Keratinocyte (primary cell): ENCODE data around the gene SEZ6. TPM values are rescaled to one million over a fixed set of nuclear protein-coding genes. Genes with fewer than 3 reads are reported as not detected.

ENCODE experiments used
- DNase-seq: peaks from one replicate; pipeline ENCODE4 v3.0.0-alpha.2; 2011; ENCODE audit warnings: low read depth, missing footprints, low spot score
- FAIRE-seq: peaks from 2 replicates; lab custom pipeline; 2011; peaks lifted over from hg19 to GRCh38; lab: Jason Lieb, UNC
- H2AFZ ChIP-seq: 2 replicates; pipeline ENCODE4 v1.6.0; 2012; ENCODE audit warnings: low read length, control low read depth, inconsistent platforms; ENCODE audit not compliant: control insufficient read depth
- H3K27ac ChIP-seq: 2 replicates; pipeline ENCODE4 v1.5.1; 2011; ENCODE audit warnings: low read length; ENCODE audit not compliant: control insufficient read depth, insufficient read depth
- H3K27me3 ChIP-seq: 3 replicates; pipeline ENCODE4 v1.6.0; 2011; ENCODE audit warnings: low read length; ENCODE audit not compliant: control insufficient read depth, insufficient read depth; ENCODE audit errors: extremely low read depth
- H3K36me3 ChIP-seq, 2 experiments: 2 replicates in 1 of 2; 3 replicates in 1 of 2; pipeline ENCODE4 v1.5.1; 2011; ENCODE audit warnings: low read length in 2 of 2, mild to moderate bottlenecking in 1 of 2; ENCODE audit not compliant: control insufficient read depth in 2 of 2, insufficient read depth in 2 of 2; ENCODE audit errors: extremely low read depth in 1 of 2
- H3K4me1 ChIP-seq: 3 replicates; pipeline ENCODE4 v1.5.1; 2011; ENCODE audit warnings: low read length; ENCODE audit not compliant: control insufficient read depth, insufficient read depth; ENCODE audit errors: extremely low read depth
- H3K4me2 ChIP-seq: 3 replicates; pipeline ENCODE4 v1.6.0; 2011; ENCODE audit warnings: low read depth, low read length; ENCODE audit not compliant: control insufficient read depth, insufficient read depth; ENCODE audit errors: extremely low read depth
- H3K4me3 ChIP-seq, 3 experiments: fragments of 200-600 bp in 1 of 3; sonication (generic) in 1 of 3; 2 replicates in 2 of 3; 3 replicates in 1 of 3; pipeline ENCODE4 v1.5.1; 2011 to 2016; ENCODE audit warnings: low read length in 3 of 3, mild to moderate bottlenecking in 3 of 3, control low read depth in 2 of 3, inconsistent platforms in 1 of 3, low read depth in 1 of 3, mixed read lengths in 1 of 3, mixed run types in 1 of 3, moderate library complexity in 1 of 3; ENCODE audit not compliant: control insufficient read depth in 2 of 3, insufficient read depth in 2 of 3; ENCODE audit errors: extremely low read depth in 1 of 3
- H3K79me2 ChIP-seq: 2 replicates; pipeline ENCODE4 v1.6.0; 2012; ENCODE audit warnings: low read length; ENCODE audit not compliant: control insufficient read depth, insufficient read depth
- H3K9ac ChIP-seq: 3 replicates; pipeline ENCODE4 v1.6.0; 2011; ENCODE audit warnings: low read length; ENCODE audit not compliant: control insufficient read depth, insufficient read depth; ENCODE audit errors: extremely low read depth
- H3K9me1 ChIP-seq: 3 replicates; pipeline ENCODE4 v1.6.0; 2011; ENCODE audit warnings: low read length; ENCODE audit not compliant: control insufficient read depth, insufficient read depth; ENCODE audit errors: extremely low read depth
- H3K9me3 ChIP-seq: 2 replicates; pipeline ENCODE4 v1.5.1; 2012; ENCODE audit warnings: low read depth, low read length; ENCODE audit not compliant: control insufficient read depth
- H4K20me1 ChIP-seq: 3 replicates; pipeline ENCODE4 v1.6.0; 2011; ENCODE audit warnings: low read length; ENCODE audit not compliant: control insufficient read depth, insufficient read depth; ENCODE audit errors: extremely low read depth
- CTCF ChIP-seq, 3 experiments: IDR thresholded peaks in 1 of 3; conservative IDR thresholded peaks in 1 of 3; optimal IDR thresholded peaks in 1 of 3; 2 replicates in 2 of 3; 3 replicates in 1 of 3; pipeline versions ENCODE3 to v1.5.1; 2011; ENCODE audit warnings: low read length in 3 of 3, mild to moderate bottlenecking in 3 of 3, moderate library complexity in 2 of 3, control low read depth in 1 of 3, inconsistent platforms in 1 of 3; ENCODE audit not compliant: insufficient read depth in 2 of 3; ENCODE audit errors: extremely low read depth in 1 of 3
- EZH2 ChIP-seq: IDR thresholded peaks from one replicate; pipeline ENCODE4 v1.6.1; 2012; ENCODE audit warnings: inconsistent platforms, mild to moderate bottlenecking, low read length, moderate library complexity
- dilution Hi-C: fragments of 300-500 bp; cut with MboI; formaldehyde crosslinking; loops from one replicate; pipeline ENCODE4 v1.7.0; 2020; ENCODE audit warnings: low sequenced_read_pairs; ENCODE audit not compliant: extremely low pct_ligation_motif_present
- polyA plus RNA-seq, 5 experiments: library from polyadenylated mRNA; depleted of rRNA in 3 of 5; stranded (reverse) in 3 of 5; stranded (forward) in 1 of 5; unstranded in 1 of 5; fragments of >200 nt; gene quantifications; 1 replicate in 1 of 5; 2 replicates in 3 of 5; 3 replicates in 1 of 5; pipeline versions ENCODE4 v1.2.1 to v1.2.3, GENCODE V29; 2011 to 2012; ENCODE audit warnings: missing spikeins in 2 of 5, low read depth in 1 of 5, low replicate concordance in 1 of 5

Gene SEZ6
- polyA plus RNA-seq, 1 donor (not counting 4 experiments of a cell fraction or from before 2014, with no cell fraction given), result not detected

DNA sequence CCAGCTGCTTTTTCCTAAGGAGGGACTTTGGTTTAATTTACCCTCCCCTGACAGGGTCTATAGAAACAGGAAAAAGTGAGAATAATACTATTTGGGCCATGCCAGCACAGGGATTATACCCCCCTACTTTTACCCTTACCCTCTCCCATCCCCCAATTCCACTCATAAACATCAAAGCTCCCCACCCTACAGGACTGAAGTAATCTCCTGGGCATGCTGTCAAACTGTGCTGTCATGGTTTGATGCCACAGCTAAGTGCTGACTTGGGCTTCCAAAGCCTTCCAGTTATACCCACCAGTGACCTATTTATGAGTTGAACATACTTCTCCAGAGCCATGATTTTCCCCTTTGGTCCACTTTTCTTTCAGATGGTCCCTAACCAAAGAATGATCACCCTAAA lies 67.3 kb downstream of the SEZ6 start:
- dilution Hi-C loops, result no loop called here
- peaks cover 4% of the 10 kb centered on the region for H4K20me1 ChIP-seq
- H3K36me3 ChIP-seq, result peaks cover 5 to 8% of the 10 kb centered on the region in 2 experiments
- no peaks in the 10 kb centered on the region for H3K4me1 ChIP-seq
- no peak overlapping the region for H3K4me3 ChIP-seq
- FAIRE-seq (no peak), DNase-seq (no peak)
- H3K27ac ChIP-seq, result no peak overlapping the region
- no peak overlapping the region for H3K9ac ChIP-seq
- no peak overlapping the region for H2AFZ ChIP-seq
- TF ChIP-seq EZH2 (no peak), CTCF (optimal IDR thresholded peaks at IDR 0.05 in 1 of 3, IDR thresholded peaks at IDR 0.05 in 1 of 3, conservative IDR thresholded peaks at IDR 0.05 in 1 of 3; ENCODE audit: extremely low read depth in 1 of 3, insufficient read depth in 2 of 3, low read length in 3 of 3) (no peak)
- no peaks in the 10 kb centered on the region for H3K27me3 ChIP-seq
- peaks cover 87% of the 10 kb centered on the region for H3K79me2 ChIP-seq
- no peaks in the 10 kb centered on the region for H3K9me1 ChIP-seq
- H3K4me2 ChIP-seq, result no peak overlapping the region
- no peaks in the 10 kb centered on the region for H3K9me3 ChIP-seq

DNA sequence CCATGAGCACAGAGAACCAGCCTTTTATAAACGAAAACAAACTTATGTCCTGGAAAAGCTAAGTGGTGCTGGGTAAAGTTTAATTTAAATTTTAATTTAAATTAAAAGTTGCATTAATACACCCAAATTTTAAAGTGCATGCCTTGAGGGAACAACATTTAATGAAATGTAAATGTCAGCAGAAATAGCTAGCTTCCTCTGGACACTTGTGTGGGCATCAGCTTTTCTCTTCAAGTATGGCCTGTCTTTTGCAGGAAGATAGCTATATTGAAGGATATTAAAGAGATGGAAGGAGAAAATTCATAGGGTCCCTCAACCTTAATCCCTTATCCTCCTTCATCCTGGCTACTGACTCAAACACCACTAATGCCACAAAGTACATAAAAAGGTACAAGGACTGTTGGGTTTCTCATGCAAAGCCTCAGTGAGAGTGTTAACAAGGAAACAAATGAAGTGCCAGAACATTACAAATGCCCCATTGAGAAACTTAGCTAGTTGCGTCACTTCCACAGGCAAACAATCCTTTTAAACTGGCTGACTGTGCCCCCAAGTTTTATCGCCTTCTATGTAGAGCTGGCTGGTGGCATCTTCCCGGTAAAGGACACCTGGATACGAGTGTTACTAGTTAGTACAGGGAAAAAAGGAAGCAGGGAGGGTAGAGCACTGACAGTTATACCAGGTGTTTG lies 68.6 kb downstream of the SEZ6 start:
- H3K27ac ChIP-seq, result no peak overlapping the region
- H3K9ac ChIP-seq, result no peak overlapping the region
- peaks cover 90% of the 10 kb centered on the region for H3K79me2 ChIP-seq
- H3K27me3 ChIP-seq, result no peaks in the 10 kb centered on the region
- peaks cover 5 to 8% of the 10 kb centered on the region in 2 experiments for H3K36me3 ChIP-seq
- no peaks in the 10 kb centered on the region for H3K4me1 ChIP-seq
- no peak overlapping the region for H2AFZ ChIP-seq
- H3K9me3 ChIP-seq, result no peaks in the 10 kb centered on the region
- dilution Hi-C loops, result no loop called here
- TF ChIP-seq CTCF (optimal IDR thresholded peaks at IDR 0.05 in 1 of 3, IDR thresholded peaks at IDR 0.05 in 1 of 3, conservative IDR thresholded peaks at IDR 0.05 in 1 of 3; ENCODE audit: extremely low read depth in 1 of 3, insufficient read depth in 2 of 3, low read length in 3 of 3) (no peak), EZH2 (no peak)
- H3K4me3 ChIP-seq, result no peak overlapping the region
- FAIRE-seq (no peak), DNase-seq (no peak)
- H3K9me1 ChIP-seq, result no peaks in the 10 kb centered on the region
- H3K4me2 ChIP-seq, result no peak overlapping the region
- H4K20me1 ChIP-seq, result peaks cover 4% of the 10 kb centered on the region
